GM23248 (cell line): ENCODE measurements around the gene TPD52L2.

Source experiments
- EZH2 ChIP-seq: fragments of 200-600 bp; sonication (generic); IDR thresholded peaks from 2 replicates; pipeline ENCODE4 v1.6.1; 2018; ENCODE audit warnings: antibody characterized with exemption, mild to moderate bottlenecking; ENCODE audit not compliant: insufficient read depth, poor library complexity, severe bottlenecking
- EZH2phosphoT487 ChIP-seq: fragments of 200-600 bp; sonication (generic); IDR thresholded peaks from 2 replicates; pipeline ENCODE4 v1.6.1; 2018; ENCODE audit warnings: antibody characterized with exemption, moderate library complexity, mild to moderate bottlenecking, low read depth; ENCODE audit not compliant: insufficient read depth

DNA sequence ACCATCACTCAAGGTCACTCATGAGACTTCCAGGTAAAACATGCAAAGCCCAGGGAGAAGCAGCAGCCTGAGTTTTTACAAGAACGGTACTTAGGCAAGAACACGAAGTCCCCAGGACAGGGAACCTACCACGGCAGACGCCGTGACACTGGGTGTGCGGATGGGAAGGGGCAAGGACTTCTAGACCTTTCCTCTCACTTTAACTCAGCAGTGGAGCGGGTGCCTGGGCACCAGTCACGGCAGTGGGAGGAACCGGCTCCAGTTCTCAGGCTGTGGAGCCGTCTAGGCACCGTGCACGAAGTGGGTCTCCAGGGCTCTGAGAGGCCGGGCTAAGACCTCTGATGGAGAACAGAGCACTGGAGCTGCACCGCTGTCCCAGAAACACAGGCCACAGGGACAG lies 36.5 kb upstream of the TPD52L2 start:
- TF ChIP-seq EZH2, result no peak
- TF ChIP-seq EZH2phosphoT487, result no peak
